Adipocyte (in vitro differentiated cells): Measurements from ENCODE around the gene CAMKV.

ENCODE experiments used
- DNase-seq: peaks from one replicate; pipeline ENCODE4 v3.0.0-alpha.2; 2015; ENCODE audit warnings: low read depth
- H3K27me3 ChIP-seq: replicated peaks from 2 replicates; pipeline ENCODE4 v1.7.0; 2013; ENCODE audit warnings: mild to moderate bottlenecking, low read length, moderate library complexity; ENCODE audit not compliant: control insufficient read depth, insufficient read depth
- H3K36me3 ChIP-seq: 2 replicates; pipeline ENCODE4 v1.7.0; 2013; ENCODE audit warnings: low read length, mild to moderate bottlenecking, moderate library complexity; ENCODE audit not compliant: control insufficient read depth, insufficient read depth, severe bottlenecking
- H3K4me1 ChIP-seq: 2 replicates; pipeline ENCODE4 v1.7.0; 2013; ENCODE audit warnings: mild to moderate bottlenecking, low read length, moderate library complexity; ENCODE audit not compliant: control insufficient read depth, insufficient read depth
- H3K4me3 ChIP-seq: 2 replicates; pipeline ENCODE4 v1.7.0; 2013; ENCODE audit warnings: mild to moderate bottlenecking, low read length, moderate library complexity
- H3K9ac ChIP-seq: 2 replicates; pipeline ENCODE4 v1.7.0; 2013; ENCODE audit warnings: mild to moderate bottlenecking, low read length, moderate library complexity
- H3K9me3 ChIP-seq: 2 replicates; pipeline ENCODE4 v1.7.0; 2013; ENCODE audit warnings: mild to moderate bottlenecking, low read length, moderate library complexity; ENCODE audit not compliant: control insufficient read depth

Gene CAMKV

GRCh38 chr3:49886922-49887265 is 17.2 kb upstream of the CAMKV start:
- Histone ChIP-seq H3K9ac (no peak overlapping the region), H3K4me3 (no peak overlapping the region), H3K27me3 (peaks cover 10% of the 10 kb centered on the region), H3K4me1 (peaks cover 5% of the 10 kb centered on the region), H3K9me3 (no peaks in the 10 kb centered on the region), H3K36me3 (no peaks in the 10 kb centered on the region)
- no peak for DNase-seq

- H3K4me1 ChIP-seq, result peaks cover 6% of the 10 kb centered on the region
- H3K4me3 ChIP-seq, result no peak overlapping the region
- H3K36me3 ChIP-seq, result no peaks in the 10 kb centered on the region
- peaks cover 21% of the 10 kb centered on the region for H3K27me3 ChIP-seq
- no peaks in the 10 kb centered on the region for H3K9me3 ChIP-seq
- DNase-seq, result no peak
- no peak overlapping the region for H3K9ac ChIP-seq
These were observed 14.3 kb upstream of the CAMKV start for GRCh38 chr3:49883998-49884397.

- Histone ChIP-seq H3K36me3 (no peaks in the 10 kb centered on the region), H3K9ac (no peak overlapping the region), H3K4me3 (no peak overlapping the region), H3K9me3 (no peaks in the 10 kb centered on the region), H3K27me3 (peaks cover 29% of the 10 kb centered on the region), H3K4me1 (peaks cover 6% of the 10 kb centered on the region)
- DNase-seq, result peak; percentile 19
These were observed 12.5 kb upstream of the CAMKV start for GRCh38 chr3:49882166-49882565.

GRCh38 chr3:49880581-49881315 is 11.0 kb upstream of the CAMKV start:
- Histone ChIP-seq H3K9me3 (no peaks in the 10 kb centered on the region), H3K9ac (no peak overlapping the region), H3K27me3 (peaks cover 40% of the 10 kb centered on the region), H3K4me1 (peaks cover 6% of the 10 kb centered on the region), H3K4me3 (no peak overlapping the region), H3K36me3 (no peaks in the 10 kb centered on the region)
- no peak for DNase-seq

- Histone ChIP-seq H3K4me3 (no peak overlapping the region), H3K36me3 (no peaks in the 10 kb centered on the region), H3K9me3 (no peaks in the 10 kb centered on the region), H3K9ac (no peak overlapping the region), H3K27me3 (peaks cover 49% of the 10 kb centered on the region), H3K4me1 (peaks cover 6% of the 10 kb centered on the region)
- DNase-seq, result no peak
These were observed 10.0 kb upstream of the CAMKV start for GRCh38 chr3:49879721-49880120.

GRCh38 chr3:49878686-49879085 is 9.0 kb upstream of the CAMKV start:
- no peak overlapping the region for H3K4me3 ChIP-seq
- no peaks in the 10 kb centered on the region for H3K36me3 ChIP-seq
- H3K9ac ChIP-seq, result no peak overlapping the region
- peaks cover 55% of the 10 kb centered on the region for H3K27me3 ChIP-seq
- no peaks in the 10 kb centered on the region for H3K9me3 ChIP-seq
- DNase-seq, result no peak
- H3K4me1 ChIP-seq, result peaks cover 6% of the 10 kb centered on the region

GRCh38 chr3:49877716-49878115 is 8.0 kb upstream of the CAMKV start:
- Histone ChIP-seq H3K9me3 (no peaks in the 10 kb centered on the region), H3K4me1 (peaks cover 6% of the 10 kb centered on the region), H3K36me3 (no peaks in the 10 kb centered on the region), H3K4me3 (no peak overlapping the region), H3K9ac (no peak overlapping the region), H3K27me3 (peaks cover 57% of the 10 kb centered on the region)
- no peak for DNase-seq

- H3K9ac ChIP-seq, result no peak overlapping the region
- peaks cover 51% of the 10 kb centered on the region for H3K27me3 ChIP-seq
- H3K36me3 ChIP-seq, result no peaks in the 10 kb centered on the region
- no peak for DNase-seq
- no peaks in the 10 kb centered on the region for H3K9me3 ChIP-seq
- no peak overlapping the region for H3K4me3 ChIP-seq
- H3K4me1 ChIP-seq, result no peaks in the 10 kb centered on the region
These were observed 6.9 kb upstream of the CAMKV start for GRCh38 chr3:49876567-49876966.

- Histone ChIP-seq H3K27me3 (peaks cover 57% of the 10 kb centered on the region), H3K9ac (no peak overlapping the region), H3K36me3 (no peaks in the 10 kb centered on the region), H3K4me1 (no peaks in the 10 kb centered on the region), H3K9me3 (no peaks in the 10 kb centered on the region), H3K4me3 (no peak overlapping the region)
- no peak for DNase-seq
These were observed 3.9 kb upstream of the CAMKV start for GRCh38 chr3:49873623-49874022.

GRCh38 chr3:49872801-49873281 is 3.1 kb upstream of the CAMKV start:
- Histone ChIP-seq H3K36me3 (no peaks in the 10 kb centered on the region), H3K4me3 (no peak overlapping the region), H3K27me3 (peaks cover 65% of the 10 kb centered on the region), H3K4me1 (no peaks in the 10 kb centered on the region), H3K9ac (no peak overlapping the region), H3K9me3 (peaks cover 5% of the 10 kb centered on the region)
- DNase-seq, result no peak

GRCh38 chr3:49871531-49872153 is 1.9 kb upstream of the CAMKV start:
- peaks cover 5% of the 10 kb centered on the region for H3K9me3 ChIP-seq
- H3K36me3 ChIP-seq, result no peaks in the 10 kb centered on the region
- no peaks in the 10 kb centered on the region for H3K4me1 ChIP-seq
- H3K4me3 ChIP-seq, result no peak overlapping the region
- DNase-seq, result no peak
- peaks cover 67% of the 10 kb centered on the region for H3K27me3 ChIP-seq
- no peak overlapping the region for H3K9ac ChIP-seq
